ENCODE results near the gene AMT. TPM values are rescaled to one million over a fixed set of nuclear protein-coding genes. Genes with fewer than 3 reads are reported as not detected.

Gene AMT
- total RNA-seq, 1 donor from 2014 or later: 7.0 TPM

- intact Hi-C loops (cut with micrococcal nuclease): no loop called here
- Mint-ChIP-seq H3K27me3 (no peaks in the 10 kb centered on the region), H3K4me3 (peak overlapping the region; percentile 8), H3K27ac (peak overlapping the region; percentile 63), H3K4me1 (peaks cover 48% of the 10 kb centered on the region), H3K9me3 (no peaks in the 10 kb centered on the region), H3K36me3 (ENCODE audit: low read depth) (peaks cover 51% of the 10 kb centered on the region)
- DNase-seq (no peak), ATAC-seq (ENCODE audit: low read depth) (peak; percentile 62)
- CTCF ChIA-PET: no interaction called here
- POLR2A ChIA-PET: interaction anchor here (0.5 to 2.3 kb wide), 3 partner anchors 9 to 37 kb away, joined by 3 to 9 read pairs (median 8); partner anchors contain the start of genes RHOA and TCTA
- TF ChIP-seq CTCF (IDR thresholded peaks at IDR 0.05): no peak
These were observed 44.8 kb downstream of the AMT start for GRCh38 chr3:49377483-49377882.

- CTCF ChIA-PET: no interaction called here
- Mint-ChIP-seq H3K36me3 (ENCODE audit: low read depth) (peaks cover 65% of the 10 kb centered on the region), H3K4me3 (no peak overlapping the region), H3K9me3 (no peaks in the 10 kb centered on the region), H3K4me1 (peaks cover 20% of the 10 kb centered on the region), H3K27me3 (no peaks in the 10 kb centered on the region), H3K27ac (no peak overlapping the region)
- TF ChIP-seq CTCF (IDR thresholded peaks at IDR 0.05): no peak
- no peak for DNase-seq
- POLR2A ChIA-PET: interaction anchor here (0.7 kb wide), 1 partner anchor 568 kb away, joined by 4 read pairs; the partner anchor contains the start of gene RBM6
- intact Hi-C loops (cut with micrococcal nuclease): no loop called here
- no peak for ATAC-seq (ENCODE audit: low read depth)
These were observed 50.3 kb downstream of the AMT start for GRCh38 chr3:49371946-49372345.

- CTCF ChIA-PET: interaction anchor here (1.4 kb wide), 1 partner anchor 78 kb away, joined by 4 read pairs; no protein-coding TSS in a partner anchor
- Mint-ChIP-seq H3K27ac (peak overlapping the region; percentile 2), H3K36me3 (ENCODE audit: low read depth) (peaks cover 77% of the 10 kb centered on the region), H3K4me3 (no peak overlapping the region), H3K4me1 (peaks cover 14% of the 10 kb centered on the region), H3K27me3 (no peaks in the 10 kb centered on the region), H3K9me3 (no peaks in the 10 kb centered on the region)
- POLR2A ChIA-PET: interaction anchor here (3.2 kb wide), 1 partner anchor 31 kb away, joined by 10 read pairs; the partner anchor contains the start of gene USP4
- no peak for ATAC-seq (ENCODE audit: low read depth)
- intact Hi-C loops (cut with micrococcal nuclease): no loop called here
- DNase-seq: no peak
- no peak for TF ChIP-seq CTCF (IDR thresholded peaks at IDR 0.05)
These were observed 51.5 kb downstream of the AMT start for GRCh38 chr3:49370585-49371290.

Other genes with a start within 250 kb of the AMT start
- 5.3 and 6.1 TPM in 2 replicates for gene C3orf62, start 145.2 kb downstream of the AMT start, total RNA-seq
- 86.7 and 115 TPM in 2 replicates for gene USP4, start 82.4 kb downstream of the AMT start, total RNA-seq
- gene GPX1, start 64.1 kb downstream of the AMT start, total RNA-seq: 90.0 and 94.6 TPM in 2 replicates
- gene RHOA, start 10.5 kb downstream of the AMT start, total RNA-seq: 399 and 425 TPM in 2 replicates
- gene TCTA, start 10.1 kb downstream of the AMT start, total RNA-seq: 26.4 and 32.2 TPM in 2 replicates
- gene NICN1, start 6.9 kb upstream of the AMT start, total RNA-seq: 14.4 and 18.0 TPM in 2 replicates
- gene DAG1, start 47.8 kb upstream of the AMT start, total RNA-seq: 18.5 and 19.7 TPM in 2 replicates
- gene BSN, start 132.0 kb upstream of the AMT start, total RNA-seq: 0.15 and 0.69 TPM in 2 replicates

Measured in activated B cell treated with CpG ODN at 0.5 μM for 24 hours (primary cell).